ENCODE results near the gene SKA2.
"Not testable (repeated sequence)": the region's sequence is repeated elsewhere in the genome, so short reads cannot be mapped to it uniquely, and the experiment has no call there.

- TF ChIP-seq POLR2A (IDR thresholded peaks at IDR 0.05; ENCODE audit: low read length); GATA1 (IDR thresholded peaks at IDR 0.05; ENCODE audit: low read depth, low read length): not testable (repeated sequence)
Measured at GRCh38 chr17:59090593-59090992, 64.4 kb downstream of the SKA2 start.
